ENCODE measurements around the gene REEP3.

DNA sequence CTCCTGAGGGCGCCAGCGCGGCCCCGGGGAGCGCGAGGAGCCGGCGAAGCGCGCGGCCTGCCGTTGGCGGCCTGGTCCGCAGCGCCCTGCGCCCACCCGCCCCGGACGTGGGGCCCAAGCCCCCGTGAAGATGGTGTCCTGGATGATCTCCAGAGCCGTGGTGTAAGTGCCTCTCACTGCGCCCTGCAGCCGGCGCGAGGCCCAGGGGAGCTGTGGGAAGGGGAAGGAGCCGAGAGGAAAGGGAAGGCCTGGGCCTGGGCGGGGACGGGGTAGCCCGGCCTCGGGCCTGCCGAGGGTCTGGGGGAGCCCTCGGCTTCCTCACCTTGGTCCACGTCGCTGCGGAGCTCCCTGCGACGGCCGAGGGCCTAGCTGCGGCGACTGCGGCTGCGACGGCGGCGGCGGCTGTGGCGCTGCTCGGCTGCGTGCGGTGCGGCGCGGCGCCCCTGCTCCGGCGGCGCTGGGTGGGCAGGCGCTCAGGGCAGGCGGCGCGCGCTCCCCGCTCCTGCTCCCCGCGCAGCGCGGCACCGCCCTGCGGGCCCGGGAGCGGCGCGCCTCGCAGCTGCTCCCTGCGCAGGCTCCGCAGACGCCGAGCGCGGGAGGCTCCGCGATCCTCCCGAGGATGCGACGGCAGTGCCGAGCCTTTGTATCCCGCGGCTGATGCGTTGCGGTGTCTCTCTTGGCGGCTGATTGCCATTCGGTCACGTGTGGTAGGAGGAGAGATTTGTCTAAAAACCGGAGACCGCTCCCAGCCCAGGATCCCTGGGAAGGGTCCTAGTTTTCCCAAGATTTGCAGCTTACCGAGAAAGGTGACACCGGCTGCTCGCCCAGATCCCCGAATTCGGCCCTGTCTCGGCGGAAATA is 445 bp downstream of the REEP3 start:
- peak; percentile 67 to 82 for TF ChIP-seq POLR2A (IDR thresholded peaks at IDR 0.05)
- TF ChIP-seq, protein P1, sequence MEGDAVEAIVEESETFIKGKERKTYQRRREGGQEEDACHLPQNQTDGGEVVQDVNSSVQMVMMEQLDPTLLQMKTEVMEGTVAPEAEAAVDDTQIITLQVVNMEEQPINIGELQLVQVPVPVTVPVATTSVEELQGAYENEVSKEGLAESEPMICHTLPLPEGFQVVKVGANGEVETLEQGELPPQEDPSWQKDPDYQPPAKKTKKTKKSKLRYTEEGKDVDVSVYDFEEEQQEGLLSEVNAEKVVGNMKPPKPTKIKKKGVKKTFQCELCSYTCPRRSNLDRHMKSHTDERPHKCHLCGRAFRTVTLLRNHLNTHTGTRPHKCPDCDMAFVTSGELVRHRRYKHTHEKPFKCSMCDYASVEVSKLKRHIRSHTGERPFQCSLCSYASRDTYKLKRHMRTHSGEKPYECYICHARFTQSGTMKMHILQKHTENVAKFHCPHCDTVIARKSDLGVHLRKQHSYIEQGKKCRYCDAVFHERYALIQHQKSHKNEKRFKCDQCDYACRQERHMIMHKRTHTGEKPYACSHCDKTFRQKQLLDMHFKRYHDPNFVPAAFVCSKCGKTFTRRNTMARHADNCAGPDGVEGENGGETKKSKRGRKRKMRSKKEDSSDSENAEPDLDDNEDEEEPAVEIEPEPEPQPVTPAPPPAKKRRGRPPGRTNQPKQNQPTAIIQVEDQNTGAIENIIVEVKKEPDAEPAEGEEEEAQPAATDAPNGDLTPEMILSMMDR (IDR thresholded peaks at IDR 0.05), result peak in 2 of 6 experiments; percentile 3 to 4

Data from thyroid gland (tissue), 4 donors.